GM12874 (cell line): ENCODE results near the gene SPANXA1.
"Not testable (repeated sequence)": the region's sequence is repeated elsewhere in the genome, so short reads cannot be mapped to it uniquely, and the experiment has no call there.

Experiments used
- TF ChIP-seq, protein P1 (sequence below): IDR thresholded peaks from 2 replicates; pipeline ENCODE4 v1.5.1; 2011; ENCODE audit warnings: low read depth, mild to moderate bottlenecking, control low read depth, low read length, moderate library complexity; ENCODE audit not compliant: insufficient read depth

Gene SPANXA1, protein sequence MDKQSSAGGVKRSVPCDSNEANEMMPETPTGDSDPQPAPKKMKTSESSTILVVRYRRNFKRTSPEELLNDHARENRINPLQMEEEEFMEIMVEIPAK

DNA sequence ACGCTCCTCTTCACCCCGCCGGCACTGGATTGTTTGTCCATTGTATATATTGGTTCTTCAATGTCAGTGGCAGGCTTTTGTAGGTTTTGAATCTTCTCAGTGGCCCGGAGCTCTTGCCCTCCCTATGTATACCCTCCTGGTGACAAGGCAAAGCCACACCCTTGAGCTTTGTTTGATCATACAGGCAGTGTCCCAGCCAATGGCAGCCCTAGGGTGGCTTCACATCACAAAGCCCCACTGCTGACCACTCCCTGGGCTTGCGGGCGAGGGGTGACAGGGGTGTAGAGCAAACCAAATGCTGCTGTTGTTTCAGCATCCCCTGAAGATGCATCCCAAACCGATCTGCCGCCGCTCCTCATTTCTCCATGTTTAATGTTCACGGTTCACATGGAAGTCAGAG lies at the start of gene SPANXA1:
SPANXA1 (minus strand) TSS at position 101 of the 400 bp plus-strand sequence; CDS start at position 41, 60 bp downstream.
- TF ChIP-seq, protein P1, sequence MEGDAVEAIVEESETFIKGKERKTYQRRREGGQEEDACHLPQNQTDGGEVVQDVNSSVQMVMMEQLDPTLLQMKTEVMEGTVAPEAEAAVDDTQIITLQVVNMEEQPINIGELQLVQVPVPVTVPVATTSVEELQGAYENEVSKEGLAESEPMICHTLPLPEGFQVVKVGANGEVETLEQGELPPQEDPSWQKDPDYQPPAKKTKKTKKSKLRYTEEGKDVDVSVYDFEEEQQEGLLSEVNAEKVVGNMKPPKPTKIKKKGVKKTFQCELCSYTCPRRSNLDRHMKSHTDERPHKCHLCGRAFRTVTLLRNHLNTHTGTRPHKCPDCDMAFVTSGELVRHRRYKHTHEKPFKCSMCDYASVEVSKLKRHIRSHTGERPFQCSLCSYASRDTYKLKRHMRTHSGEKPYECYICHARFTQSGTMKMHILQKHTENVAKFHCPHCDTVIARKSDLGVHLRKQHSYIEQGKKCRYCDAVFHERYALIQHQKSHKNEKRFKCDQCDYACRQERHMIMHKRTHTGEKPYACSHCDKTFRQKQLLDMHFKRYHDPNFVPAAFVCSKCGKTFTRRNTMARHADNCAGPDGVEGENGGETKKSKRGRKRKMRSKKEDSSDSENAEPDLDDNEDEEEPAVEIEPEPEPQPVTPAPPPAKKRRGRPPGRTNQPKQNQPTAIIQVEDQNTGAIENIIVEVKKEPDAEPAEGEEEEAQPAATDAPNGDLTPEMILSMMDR = not testable (repeated sequence)

DNA sequence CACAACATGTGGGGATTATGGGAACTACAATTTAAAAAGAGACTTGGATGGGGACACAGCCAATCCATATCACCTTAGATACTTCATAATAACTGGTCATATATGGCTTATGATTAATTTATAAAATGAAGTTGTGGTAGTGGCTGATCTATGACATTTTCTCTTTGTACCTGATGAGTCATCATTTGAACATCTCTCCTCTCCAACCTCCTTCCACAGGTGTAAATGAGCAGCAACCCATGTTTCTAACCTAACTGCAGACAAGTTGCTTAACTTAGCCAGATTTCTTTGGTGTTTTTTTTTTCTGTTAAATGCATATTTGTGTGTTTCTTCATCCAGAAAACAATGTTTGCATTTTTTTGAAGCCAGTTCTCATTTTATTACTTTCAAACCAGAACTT lies 47.6 kb upstream of the SPANXA1 start:
- TF ChIP-seq, protein P1 = no peak

DNA sequence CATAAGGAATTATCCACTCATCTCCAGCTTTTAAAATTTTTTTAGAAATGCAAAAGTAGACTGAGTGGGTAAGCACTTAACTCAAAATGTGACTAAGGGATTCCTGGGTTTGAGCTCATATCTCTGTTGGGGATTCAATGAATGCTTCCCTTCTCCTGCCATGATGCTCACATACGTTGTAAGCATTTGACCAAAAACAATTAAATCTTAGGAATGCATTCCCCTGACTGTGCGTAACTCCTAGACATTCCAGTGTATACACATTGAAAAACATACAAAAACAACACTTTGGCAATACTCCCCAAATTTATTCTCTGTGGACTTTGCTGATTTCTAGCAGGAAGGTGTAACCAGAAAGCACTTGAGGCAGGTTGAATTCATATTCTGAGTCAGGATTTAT lies 34.8 kb upstream of the SPANXA1 start:
- TF ChIP-seq, protein P1 = no peak

DNA sequence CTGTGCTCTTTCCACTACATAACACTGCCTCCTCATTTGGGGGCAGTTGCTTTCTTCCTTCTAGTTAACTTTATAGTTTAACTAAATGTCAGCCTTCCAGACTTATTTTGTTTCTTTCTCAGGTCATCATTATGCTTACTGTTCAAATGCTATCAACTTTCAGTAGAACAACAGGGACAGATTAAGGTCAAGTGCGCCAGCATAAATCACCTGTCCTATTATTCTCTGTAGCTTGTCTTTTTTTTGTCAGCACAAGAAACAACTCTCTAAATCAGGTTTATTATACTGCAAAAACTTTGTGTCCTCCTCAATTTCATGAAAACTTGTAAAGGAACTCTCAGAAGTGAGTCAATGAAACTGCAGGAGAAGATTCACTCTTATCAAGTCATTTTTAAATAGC lies 24.6 kb upstream of the SPANXA1 start:
- TF ChIP-seq, protein P1 = no peak

DNA sequence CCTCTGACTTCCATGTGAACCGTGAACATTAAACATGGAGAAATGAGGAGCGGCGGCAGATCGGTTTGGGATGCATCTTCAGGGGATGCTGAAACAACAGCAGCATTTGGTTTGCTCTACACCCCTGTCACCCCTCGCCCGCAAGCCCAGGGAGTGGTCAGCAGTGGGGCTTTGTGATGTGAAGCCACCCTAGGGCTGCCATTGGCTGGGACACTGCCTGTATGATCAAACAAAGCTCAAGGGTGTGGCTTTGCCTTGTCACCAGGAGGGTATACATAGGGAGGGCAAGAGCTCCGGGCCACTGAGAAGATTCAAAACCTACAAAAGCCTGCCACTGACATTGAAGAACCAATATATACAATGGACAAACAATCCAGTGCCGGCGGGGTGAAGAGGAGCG lies 4.9 kb upstream of the SPANXA1 start, which contains the start of gene SPANXA2:
SPANXA2 (plus strand) TSS at position 301 of the 400 bp plus-strand sequence; CDS start at position 361, 60 bp downstream.
- TF ChIP-seq, protein P1 = not testable (repeated sequence)
